NK-92 (cell line): ENCODE measurements around the gene PTPRN2.

ENCODE experiments used
- DNase-seq: peaks from one replicate; lab custom pipeline; 2025; ENCODE audit not compliant: unreplicated experiment; lab: John Stamatoyannopoulos, UW

The PTPRN2 gene

GRCh38 chr7:157719705-157720655, 867.6 kb downstream of the PTPRN2 start:
- DNase-seq, result no peak

- DNase-seq, result no peak
Measured at GRCh38 chr7:157719008-157719682, 868.5 kb downstream of the PTPRN2 start.

GRCh38 chr7:157718303-157719007, 869.2 kb downstream of the PTPRN2 start:
- no peak for DNase-seq

GRCh38 chr7:157717211-157718174, 870.1 kb downstream of the PTPRN2 start:
- DNase-seq, result no peak

GRCh38 chr7:157715938-157716280, 871.7 kb downstream of the PTPRN2 start:
- no peak for DNase-seq

- no peak for DNase-seq
Measured at GRCh38 chr7:157715071-157715937, 872.3 kb downstream of the PTPRN2 start.

- DNase-seq, result no peak
Measured at GRCh38 chr7:157714166-157715070, 873.2 kb downstream of the PTPRN2 start.

GRCh38 chr7:157713591-157713990, 874.0 kb downstream of the PTPRN2 start:
- no peak for DNase-seq

- DNase-seq, result no peak
Measured at GRCh38 chr7:157712666-157713235, 874.9 kb downstream of the PTPRN2 start.

- DNase-seq, result no peak
Measured at GRCh38 chr7:157711353-157711888, 876.2 kb downstream of the PTPRN2 start.

- DNase-seq, result no peak
Measured at GRCh38 chr7:157710396-157710795, 877.2 kb downstream of the PTPRN2 start.

- no peak for DNase-seq
Measured at GRCh38 chr7:157709531-157710251, 877.9 kb downstream of the PTPRN2 start.

GRCh38 chr7:157708919-157709295, 878.7 kb downstream of the PTPRN2 start:
- no peak for DNase-seq

- no peak for DNase-seq
Measured at GRCh38 chr7:157707983-157708918, 879.4 kb downstream of the PTPRN2 start.

GRCh38 chr7:157704365-157704764, 883.3 kb downstream of the PTPRN2 start:
- DNase-seq, result no peak

GRCh38 chr7:157703534-157704195, 884.0 kb downstream of the PTPRN2 start:
- DNase-seq, result no peak
